HG03039 (cell line): ENCODE results near the gene A4GALT.
"Not testable (repeated sequence)": the region's sequence is repeated elsewhere in the genome, so short reads cannot be mapped to it uniquely, and the experiment has no call there.

Experiments used
- ATAC-seq: cut with Tn5 transposase; IDR thresholded peaks from one replicate; pipeline ENCODE4 v1.9.1; 2021; ENCODE audit warnings: mild to moderate bottlenecking, moderate library complexity; ENCODE audit not compliant: unreplicated experiment

Gene A4GALT

DNA sequence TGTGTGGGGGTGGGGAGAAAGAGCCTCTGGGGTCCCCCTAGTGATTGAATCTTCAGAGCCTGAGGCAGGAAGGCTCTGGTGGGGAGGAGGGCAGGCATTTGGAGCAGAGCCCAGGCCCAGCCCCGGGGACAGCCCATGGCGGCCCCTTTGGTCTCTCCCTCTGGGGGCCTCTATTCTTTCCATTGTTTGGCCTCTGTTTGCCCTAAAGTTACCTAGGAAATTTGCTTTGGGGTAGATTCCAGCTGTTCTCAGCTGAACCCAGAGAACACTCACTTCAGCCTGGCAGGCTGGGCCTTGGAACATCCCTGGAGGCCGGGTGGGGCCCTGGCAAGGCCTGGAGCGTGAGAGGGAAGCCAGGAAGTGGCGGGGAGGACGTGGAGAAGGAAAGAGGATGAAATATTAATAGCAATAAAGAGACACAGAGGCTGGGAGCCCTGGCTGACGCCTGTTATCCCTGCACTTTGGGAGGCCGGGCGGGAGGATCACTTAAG lies 22.9 kb upstream of the A4GALT start:
- ATAC-seq, result no peak

DNA sequence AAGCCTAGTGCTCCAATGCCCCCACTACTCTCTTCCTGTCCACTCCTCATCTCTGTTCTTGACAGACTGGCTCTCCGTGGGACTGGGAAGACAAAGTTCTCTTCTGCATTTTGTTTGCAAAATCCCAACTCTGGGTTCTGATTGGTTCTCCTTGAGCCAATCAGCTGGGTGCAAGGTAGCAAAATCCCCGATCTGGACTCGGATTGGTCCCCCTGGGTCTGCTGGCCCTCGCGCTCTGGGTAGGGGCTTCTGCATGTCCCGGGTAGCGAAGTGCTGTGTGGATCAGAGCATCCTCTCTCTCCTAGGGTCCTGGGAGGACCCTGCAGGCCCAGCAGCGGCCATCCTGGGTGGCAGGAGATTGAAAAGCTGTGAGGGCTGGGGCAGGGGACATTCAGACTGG lies 22.3 kb upstream of the A4GALT start:
- ATAC-seq, result no peak

DNA sequence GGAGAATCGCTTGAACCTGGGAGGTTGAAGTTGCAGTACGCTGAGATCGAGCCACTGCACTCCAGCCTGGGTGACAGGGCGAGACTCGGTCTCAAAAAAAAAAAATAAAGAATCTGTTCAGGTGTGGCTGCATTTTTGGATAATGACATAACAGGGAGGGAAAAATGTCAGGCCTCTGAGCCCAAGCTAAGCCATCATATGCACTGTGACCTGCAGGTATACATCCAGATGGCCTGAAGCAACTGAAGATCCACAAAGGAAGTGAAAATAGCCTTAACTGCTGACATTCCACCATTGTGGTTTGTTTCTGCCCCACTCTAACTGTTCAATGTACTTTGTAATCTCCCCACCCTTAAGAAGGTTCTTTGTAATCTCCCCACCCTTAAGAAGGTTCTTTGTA lies 19.6 kb upstream of the A4GALT start:
- ATAC-seq, result not testable (repeated sequence)

DNA sequence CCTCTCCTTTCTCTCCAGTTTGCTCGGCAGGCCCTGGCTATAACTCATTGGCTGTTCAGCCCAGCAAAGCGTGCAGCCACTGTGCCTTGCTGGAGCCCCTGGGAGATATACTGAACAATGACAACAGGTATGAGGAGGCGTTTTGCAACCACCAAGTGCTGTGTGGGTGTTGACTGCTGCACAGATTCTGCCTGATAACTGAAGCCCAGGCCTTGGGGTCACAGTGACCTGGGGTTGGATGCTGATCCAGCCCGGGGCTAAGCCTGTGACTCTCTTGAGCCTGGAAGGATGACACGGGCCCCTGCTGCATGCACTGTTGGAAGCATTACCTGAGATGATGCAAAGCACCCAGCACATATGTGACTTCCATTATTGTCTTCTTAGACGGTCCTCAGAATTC lies 13.7 kb upstream of the A4GALT start:
- ATAC-seq, result no peak

DNA sequence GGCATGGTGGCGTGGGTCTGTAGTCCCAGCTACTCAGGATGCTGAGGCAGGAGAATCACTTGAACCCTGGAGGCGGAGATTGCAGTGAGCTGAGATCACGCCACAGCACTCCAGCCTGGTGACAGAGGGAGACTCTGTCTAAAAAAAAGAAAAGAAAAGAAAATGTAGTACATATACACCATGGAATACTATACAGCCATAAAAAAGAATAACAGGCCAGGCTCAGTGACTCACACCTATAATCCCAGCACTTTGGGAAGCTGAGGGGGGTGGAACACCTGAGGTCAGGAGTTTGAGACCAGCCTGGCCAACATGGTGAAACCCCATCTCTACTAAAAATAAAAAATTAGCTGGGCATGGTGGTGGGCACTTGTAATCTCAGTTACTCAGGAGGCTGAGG lies 12.7 kb upstream of the A4GALT start:
- ATAC-seq, result not testable (repeated sequence)

DNA sequence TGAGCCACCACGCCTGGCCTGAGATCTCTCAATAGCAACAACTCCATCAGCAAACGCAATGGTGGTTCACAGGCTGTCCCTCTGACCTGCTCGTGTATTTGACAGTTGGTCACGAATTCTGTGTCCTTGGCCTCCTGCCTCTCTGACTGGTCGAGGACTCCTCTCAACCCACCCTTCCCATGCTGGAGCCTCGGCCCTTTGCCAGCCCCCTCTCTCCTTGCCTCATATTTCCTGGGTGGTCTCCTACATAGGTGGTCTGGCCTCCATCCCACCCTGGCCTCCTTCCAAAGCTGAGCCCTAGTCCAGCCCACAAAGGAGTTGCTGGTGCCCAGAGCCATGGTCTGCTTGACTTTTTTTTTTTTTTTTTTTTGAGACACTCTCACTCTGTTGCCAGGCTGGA lies 11.4 kb upstream of the A4GALT start:
- ATAC-seq, result no peak

DNA sequence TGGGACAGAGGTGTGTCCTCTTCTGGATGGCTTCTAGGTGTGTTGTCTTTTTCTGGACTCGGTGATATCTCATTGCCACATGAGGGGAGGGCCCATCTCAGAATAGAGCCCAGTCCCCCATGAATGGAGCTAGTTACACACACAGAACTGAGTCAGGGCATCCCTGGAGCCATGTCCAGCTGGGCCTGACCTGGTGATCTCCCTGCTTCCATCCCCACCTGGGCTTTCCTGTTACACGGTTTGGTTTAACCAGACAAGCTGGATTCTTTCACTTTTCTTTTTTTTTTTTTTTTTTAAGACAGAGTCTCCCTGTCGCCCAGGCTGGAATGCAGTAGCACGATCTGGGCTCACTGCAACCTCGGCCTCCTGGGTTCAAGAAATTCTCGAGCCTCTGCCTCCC lies 6.1 kb upstream of the A4GALT start:
- no peak for ATAC-seq

DNA sequence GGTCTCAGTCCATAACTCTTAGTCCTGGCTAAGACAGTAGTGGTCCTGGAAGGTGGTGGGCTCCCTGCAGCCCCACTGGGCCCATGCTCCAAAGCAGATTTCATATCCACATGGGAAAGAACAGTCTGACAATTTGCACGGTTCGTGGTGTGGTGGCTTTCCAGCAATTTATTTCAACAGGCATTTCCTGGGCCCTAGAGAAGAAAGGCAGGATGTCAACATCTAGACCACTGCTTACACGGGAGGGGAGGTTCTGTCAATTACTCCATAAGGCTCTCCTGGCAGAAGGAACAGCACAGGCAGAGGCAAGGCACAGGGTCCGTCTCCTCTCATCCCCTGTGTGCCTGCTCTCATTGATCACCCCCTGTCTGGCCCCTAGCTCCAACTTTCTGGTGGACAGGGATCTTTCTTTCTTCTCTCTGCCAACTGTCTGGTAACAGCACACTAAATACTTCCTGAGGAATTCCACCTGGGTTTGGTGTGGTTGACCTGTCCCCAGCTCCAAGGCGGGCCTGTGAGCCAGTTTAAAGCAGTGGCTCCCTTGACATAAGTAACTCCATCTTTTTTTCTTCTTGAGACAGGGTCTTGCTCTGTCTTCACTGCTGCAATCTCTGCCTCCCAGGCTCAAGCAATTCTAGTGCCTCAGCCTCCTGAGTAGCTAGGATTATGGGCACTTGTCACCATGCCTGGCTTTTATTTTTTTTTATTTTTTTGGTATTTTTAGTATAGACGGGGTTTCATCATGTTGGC lies 5.1 kb upstream of the A4GALT start:
- no peak for ATAC-seq

DNA sequence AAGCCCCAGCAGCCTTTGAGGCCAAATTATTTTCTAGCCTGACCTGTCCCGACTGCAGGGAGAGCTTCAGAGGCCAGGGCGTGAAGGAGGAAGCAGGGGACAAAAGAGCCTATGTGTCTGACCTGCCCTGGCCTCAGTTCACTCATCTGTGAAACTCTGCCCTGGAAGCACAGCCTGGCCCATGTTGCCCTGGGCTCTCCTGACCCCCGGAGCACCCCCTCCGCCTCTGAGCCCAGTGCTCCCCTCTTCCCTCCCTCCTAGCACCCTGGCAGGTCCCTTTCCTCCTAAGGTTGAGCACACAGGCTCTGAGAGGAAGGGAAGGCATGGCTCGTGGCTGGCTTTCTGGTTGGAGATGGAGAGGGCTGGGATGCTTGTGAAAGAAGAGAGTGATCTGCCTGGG lies 3.4 kb upstream of the A4GALT start:
- no peak for ATAC-seq

DNA sequence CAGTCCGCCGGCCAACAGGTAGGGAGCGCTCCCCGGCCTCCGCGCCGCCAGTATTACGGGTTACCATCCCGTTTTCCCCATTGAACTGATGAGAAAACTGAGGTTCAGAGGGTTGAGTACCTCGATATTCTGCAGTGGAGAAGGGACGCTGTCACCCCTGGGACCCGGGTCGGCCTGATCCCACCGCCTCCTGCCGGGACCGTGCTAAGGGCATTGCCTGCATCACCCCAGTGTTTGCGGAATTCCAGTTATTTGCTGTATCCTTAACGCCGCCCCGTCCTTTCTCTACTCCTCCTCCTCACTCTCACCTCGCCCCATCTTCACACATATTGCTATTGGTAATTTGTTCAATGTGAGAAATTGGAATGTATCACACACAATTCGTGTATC lies 370 bp upstream of the A4GALT start:
- no peak for ATAC-seq

DNA sequence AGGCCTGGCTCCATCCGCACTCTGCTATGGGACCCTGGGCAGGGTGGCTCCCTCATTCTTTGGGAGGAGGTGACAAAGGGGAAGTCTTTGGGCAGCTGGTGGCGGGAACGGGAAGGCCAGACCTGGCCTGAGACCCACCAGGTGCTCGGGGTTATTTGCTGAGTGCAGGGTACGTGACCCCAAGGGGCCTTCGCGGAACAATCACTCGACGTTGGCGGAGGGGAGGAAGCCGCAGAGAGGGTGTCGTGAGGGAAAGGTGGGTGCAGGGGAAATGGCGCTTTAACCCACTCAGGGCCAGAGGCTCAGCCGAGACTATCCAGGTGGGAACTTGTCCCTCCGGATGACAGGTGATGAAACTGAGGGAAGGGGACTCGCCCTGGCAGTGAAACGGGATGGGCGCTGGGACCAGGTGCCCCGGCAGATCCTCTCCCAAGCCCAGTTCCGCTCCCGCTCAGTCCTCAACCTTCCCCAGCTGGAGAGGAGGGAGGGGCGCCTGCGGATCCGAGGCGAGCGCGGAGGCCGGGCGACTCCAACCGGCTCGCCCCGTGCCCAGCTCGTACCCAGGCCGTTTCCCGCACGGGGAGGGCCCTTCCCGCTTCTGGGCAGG lies 911 bp downstream of the A4GALT start:
- no peak for ATAC-seq

DNA sequence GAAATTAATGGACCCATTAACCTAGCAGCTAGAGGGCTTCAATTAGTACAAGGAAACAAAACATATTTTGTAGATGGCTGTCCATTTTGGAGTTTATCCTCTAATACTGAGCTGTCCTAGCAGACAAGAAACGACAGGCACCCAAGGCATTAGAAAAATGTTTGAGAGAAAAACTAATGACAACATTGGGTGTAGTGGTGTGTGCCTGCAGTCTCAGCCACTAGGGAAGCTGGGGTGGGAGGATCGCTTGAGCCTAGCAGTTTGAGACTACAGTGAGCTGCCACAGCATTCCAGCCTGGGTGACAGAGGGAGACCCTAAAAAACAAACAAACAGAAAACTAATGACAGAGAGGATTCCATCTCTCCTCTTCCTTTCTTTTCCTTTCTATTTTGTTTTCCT lies 1.5 kb downstream of the A4GALT start:
- no peak for ATAC-seq

DNA sequence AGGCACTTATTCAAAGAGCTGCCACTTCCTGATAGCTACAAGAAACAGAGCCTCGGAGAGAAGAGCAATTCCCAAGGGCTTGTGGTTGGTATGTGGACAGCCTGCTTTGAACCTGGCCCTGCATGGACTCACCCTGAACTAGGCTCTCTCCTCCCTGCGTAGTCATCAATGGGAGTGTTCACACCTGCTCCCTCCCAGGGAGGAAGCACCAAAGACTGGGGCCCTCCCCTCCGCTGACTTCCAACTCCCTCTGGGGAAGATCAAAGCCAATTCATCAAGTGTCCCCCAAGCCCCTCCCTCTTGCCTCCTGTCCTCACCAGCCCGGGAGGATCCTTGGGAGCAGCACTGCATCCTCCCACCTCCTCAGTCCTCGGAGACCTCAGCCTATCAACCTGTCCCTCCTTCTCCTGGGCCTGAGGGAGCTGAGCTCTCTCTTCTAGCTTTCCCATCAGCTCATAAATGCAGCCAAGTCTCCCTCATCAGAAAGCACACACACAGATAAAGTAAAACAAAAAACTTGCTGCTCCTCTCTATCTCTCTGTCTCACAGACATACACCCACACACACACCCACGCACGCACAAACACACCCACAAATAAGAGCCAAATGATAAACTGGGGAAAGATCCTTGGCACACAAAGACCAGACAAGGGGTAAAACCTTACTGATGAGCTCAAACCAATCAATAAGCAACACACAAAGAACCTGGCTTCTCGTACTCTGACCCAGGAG lies 3.3 kb downstream of the A4GALT start:
- ATAC-seq, result no peak

DNA sequence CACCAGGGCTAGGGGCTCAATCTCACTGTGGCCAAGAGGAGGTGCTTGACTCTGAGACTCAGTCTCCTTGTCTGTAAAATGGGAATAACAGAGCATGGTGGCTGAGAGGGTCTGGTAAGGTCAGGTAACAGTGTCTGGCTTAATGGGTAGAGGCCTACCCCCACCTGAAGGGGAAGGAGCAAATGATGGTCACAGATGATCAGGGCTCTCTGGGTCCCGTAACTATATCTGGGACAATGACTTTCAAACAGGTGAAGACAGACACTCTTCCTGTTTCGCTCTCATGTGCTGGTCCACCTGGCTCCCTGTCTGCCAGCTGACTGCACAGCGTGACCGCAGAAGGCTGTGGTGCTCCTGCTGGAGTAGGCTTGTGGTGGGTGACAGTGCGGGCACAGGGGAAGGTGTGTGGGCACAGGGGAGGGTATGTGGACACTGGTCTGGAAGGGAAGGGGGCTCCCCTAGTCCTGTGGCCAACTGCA lies 4.0 kb downstream of the A4GALT start:
- ATAC-seq, result peak; percentile 41

DNA sequence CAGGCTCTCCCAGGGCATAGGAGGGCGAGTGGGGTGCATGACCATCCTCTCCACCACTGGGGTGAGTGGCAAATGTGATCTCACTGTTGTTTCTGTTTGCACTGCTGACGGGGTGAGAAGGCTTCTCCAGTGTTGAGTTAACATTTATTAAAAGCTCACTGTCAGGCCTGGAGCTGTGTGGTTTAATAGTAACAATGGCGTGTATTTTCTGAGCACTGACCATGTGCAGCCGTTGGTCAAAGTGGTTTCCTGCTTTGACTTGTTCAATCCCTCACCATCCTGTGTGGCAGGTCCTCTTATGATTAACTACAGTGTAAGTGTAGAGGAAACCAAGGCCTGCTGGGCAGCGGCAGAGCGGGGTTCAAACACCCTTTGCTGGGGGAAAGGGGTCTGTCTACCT lies 4.4 kb downstream of the A4GALT start:
- ATAC-seq, result peak; percentile 5

DNA sequence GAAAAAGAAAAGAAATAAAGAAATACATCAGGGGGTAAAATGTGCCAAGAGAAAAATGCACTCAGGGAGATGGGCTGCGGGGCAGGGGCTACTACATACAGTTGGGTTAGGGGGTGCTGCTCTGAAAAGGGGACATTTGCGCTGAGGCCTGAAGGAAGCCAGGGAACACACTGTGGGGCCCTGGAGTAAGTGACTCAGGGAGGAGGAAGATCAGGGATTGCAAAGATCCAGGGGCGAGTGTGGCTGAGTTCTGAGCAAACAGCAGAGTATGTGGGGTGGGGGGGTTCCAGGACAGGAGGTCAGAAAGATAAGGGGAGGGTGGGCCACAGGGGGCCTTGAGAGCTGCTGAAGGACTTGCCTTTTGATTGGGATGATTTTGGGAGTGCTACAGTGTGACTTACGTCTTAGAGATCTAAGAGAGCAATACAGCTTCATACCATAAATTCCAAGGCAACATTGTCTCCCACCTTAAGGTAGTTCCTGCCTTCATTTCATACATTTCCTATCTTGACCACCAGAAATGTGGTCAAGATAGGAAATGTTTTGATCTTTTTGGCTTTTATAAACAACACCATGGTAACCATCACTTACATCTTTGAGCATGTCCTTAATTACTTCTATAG lies 5.8 kb downstream of the A4GALT start:
- ATAC-seq, result no peak

DNA sequence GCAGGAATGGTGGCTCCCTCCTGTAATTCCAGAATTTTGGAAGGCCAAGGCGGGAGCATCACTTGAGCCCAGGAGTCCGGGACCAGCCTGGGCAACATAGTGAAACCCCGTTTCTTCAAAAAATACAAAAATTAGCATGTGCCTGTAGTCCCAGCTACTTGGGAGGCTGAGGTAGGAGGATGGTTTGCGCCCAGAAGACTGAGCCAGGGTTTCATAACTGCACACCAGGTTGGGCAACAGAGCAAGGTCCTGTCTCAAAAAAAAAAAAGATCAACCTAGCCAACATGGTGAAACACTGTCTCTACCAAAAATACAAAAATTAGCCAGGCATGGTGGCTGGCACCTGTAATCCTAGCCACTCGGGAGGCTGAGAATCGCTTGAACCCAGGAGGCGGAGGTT lies 6.4 kb downstream of the A4GALT start:
- ATAC-seq, result no peak

DNA sequence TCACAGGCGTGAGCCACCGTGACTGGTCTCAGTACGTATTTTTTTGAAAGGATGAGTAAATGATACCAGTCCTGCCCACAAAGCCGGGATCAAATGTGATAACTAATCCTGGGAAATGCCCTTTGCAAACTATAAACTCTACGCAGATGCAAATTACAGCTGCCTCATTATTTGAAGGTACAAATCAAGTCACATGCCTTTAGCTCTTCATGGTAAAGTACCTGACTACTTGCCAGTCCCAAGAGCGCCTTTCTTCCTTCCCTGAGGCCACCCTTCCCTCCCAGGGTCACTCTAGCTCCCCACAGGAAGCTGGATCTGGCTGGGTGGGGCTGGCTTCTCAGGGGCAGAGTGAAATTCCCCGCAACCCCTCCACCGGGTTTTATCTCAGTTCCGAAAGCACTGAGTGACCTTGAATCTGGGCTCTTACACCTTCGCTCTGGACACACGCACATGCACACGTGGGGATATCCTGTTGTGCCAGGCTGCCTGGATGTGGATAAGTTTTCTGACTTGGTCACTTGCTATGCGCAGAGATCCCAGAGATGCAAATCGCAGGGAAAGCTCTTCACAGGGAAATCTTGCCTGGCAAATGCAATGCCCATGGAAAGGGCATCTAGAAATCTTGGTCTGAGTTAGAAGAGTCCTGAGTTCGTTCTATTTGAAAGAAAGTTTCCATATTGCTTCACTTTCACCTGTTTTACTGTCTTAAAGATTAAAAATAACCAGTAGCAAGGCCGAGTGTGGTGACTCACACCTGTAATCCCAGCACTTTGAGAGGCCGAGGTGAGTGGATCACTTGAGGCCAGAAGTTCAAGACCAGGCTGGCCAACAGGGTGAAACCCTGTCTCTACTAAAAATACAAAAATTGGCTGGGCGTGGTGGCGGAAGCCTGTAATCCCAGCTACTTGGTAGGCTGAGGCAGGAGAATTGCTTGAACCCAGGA lies 8.5 kb downstream of the A4GALT start:
- no peak for ATAC-seq

DNA sequence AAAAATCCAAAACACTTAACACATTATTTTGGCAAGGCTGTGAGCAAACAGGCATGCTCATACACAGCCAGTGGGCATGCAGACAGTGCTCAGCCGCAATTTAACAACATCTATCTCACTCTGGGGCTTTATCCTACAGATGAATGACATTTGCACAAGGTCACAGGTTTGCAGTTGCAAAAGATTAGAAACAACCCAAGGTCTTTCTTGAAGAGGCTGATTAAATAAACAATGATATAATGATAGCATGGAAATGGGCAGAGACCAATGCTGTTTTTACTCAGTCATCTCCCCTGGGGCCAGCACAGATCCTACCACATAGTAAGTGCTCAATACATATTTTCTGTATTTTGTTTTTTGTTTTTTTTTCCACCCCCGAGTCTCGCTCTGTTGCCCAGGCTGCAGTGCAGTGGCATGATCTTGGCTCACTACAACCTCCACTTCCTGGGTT lies 9.4 kb downstream of the A4GALT start:
- ATAC-seq, result no peak

DNA sequence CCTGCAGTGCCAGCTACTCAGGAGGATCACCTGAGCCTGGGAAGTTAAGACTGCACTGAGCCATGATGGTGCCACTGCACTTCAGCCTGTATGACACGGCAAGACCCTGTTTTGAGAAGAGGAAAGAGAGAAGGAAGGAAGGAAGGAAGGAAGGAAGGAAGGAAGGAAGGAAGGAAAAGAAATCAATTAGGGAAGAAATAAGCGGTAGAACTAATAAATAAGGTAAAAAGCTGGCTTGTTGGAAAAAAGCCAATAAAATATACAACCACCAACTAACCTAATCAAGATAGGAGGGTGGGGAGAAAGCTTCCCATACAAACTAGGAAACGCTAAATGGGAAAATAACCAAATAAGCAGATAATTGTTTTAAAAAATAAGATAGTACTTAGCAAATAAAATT lies 12.3 kb downstream of the A4GALT start:
- ATAC-seq, result no peak
